Ovary (tissue), 9 donors: ENCODE results near the gene SLC38A10. TPM values are rescaled to one million over a fixed set of nuclear protein-coding genes. Genes with fewer than 3 reads are reported as not detected.
A peak's percentile ranks its signal among the peaks of the same experiment; 100 is the strongest.

ENCODE experiments used
- DNase-seq, 5 donors: peaks; one replicate each; pipeline ENCODE4 v3.0.0-alpha.2; 2019 to 2020
- H3K27ac ChIP-seq, 2 donors: fragments of 200-600 bp; one replicate each; pipeline versions ENCODE4 v1.5.1 to v1.8.0; 2019 to 2022
- H3K27me3 ChIP-seq: fragments of 200-600 bp; one replicate; pipeline ENCODE4 v1.8.0; 2022
- H3K36me3 ChIP-seq: fragments of 200-600 bp; sonication (generic); one replicate; pipeline ENCODE4 v1.5.1; 2019
- H3K4me1 ChIP-seq: one replicate; pipeline ENCODE4 v1.8.1; 2013; ENCODE audit warnings: mild to moderate bottlenecking, moderate library complexity; ENCODE audit not compliant: insufficient read depth
- H3K4me3 ChIP-seq: fragments of 200-600 bp; sonication (generic); one replicate; pipeline ENCODE4 v1.5.1; 2017
- H3K9me3 ChIP-seq, 2 donors: fragments of 200-600 bp in 1 of 2; sonication (generic) in 1 of 2; one replicate each; pipeline versions ENCODE4 v1.5.1 to v1.8.1; 2013 to 2019; ENCODE audit warnings: mild to moderate bottlenecking in 1 of 2, moderate library complexity in 1 of 2
- CTCF ChIP-seq, 3 donors: fragments of 450-650 bp in 2 of 3; fragments of 200-600 bp in 1 of 3; IDR thresholded peaks; one replicate each; pipeline versions ENCODE4 v1.5.1 to v1.8.0; 2016 to 2022; ENCODE audit warnings: antibody characterized with exemption in 3 of 3, mild to moderate bottlenecking in 1 of 3
- EP300 ChIP-seq: sonication (generic); formaldehyde crosslinking; IDR thresholded peaks from one replicate; pipeline ENCODE4 v1.6.1; 2017; ENCODE audit warnings: antibody characterized with exemption
- POLR2A ChIP-seq: fragments of 450-650 bp; IDR thresholded peaks from one replicate; pipeline ENCODE4 v1.6.1; 2017; ENCODE audit warnings: antibody characterized with exemption, mild to moderate bottlenecking, moderate library complexity
- WGBS, 3 donors: extraction: QIAGEN DNeasy Blood & Tissue Kit in 1 of 3; methylation state at CpG; one replicate each; pipeline versions ENCODE4 v1.1.5 to v1.1.7; 2013 to 2017; 5-methylcytosine and 5-hydroxymethylcytosine counted together
- intact Hi-C, 4 donors: fragments of 100-400 bp; cut with DNase I; formaldehyde crosslinking; loops; one replicate each; pipeline versions ENCODE4 v1.11.0 to v1.15.1; 2022 to 2023
- polyA plus RNA-seq, 2 donors: library from polyadenylated mRNA; stranded (reverse); fragments of 200-250 nt in 1 of 2; fragments of 350-450 nt in 1 of 2; fragmentation: Illumina TruSeq in 1 of 2; extraction: RNeasy Lipid Tissue Mini Kit (QIAGEN cat#74804) in 1 of 2; gene quantifications; one replicate each; pipeline ENCODE4 v1.2.3, GENCODE V29; 2013 to 2014
- total RNA-seq, 7 donors: library from RNA; depleted of rRNA in 2 of 7; stranded (reverse); fragments of >200 nt in 2 of 7; fragmentation: NEBNext Ultra II Directional in 3 of 7; extraction: Animal tissue kit (Norgen Biotek cat#: 25700) in 3 of 7; gene quantifications; one replicate each; pipeline versions ENCODE4 v1.1.0 to v1.2.4, GENCODE V29; 2016 to 2023
- donor health status: DM: no; HTN: no; CAD: no; lungs with moderate emphysema.
- donor health status: DM: no; HTN: no; CAD: no.
- donor health status: Bipolar disorder and iron deficiency.
- donor health status: DM: yes; HTN: yes; CAD: no.
- donor health status: DM: no; HTN: no; CAD: no.
- donor health status: DM: yes; HTN: yes; CAD: no.

SLC38A10 gene
- total and polyA plus RNA-seq, 9 donors, result 11.5 to 75.7 (median 64.3) TPM

- intact Hi-C loops, result loop anchor here in 1 of 4 donors (10.0 kb wide), 1 partner anchor 99 kb away; the partner anchor contains the start of gene BAHCC1
- Histone ChIP-seq H3K9me3 (no peaks in the 10 kb centered on the region), H3K36me3 (no peaks in the 10 kb centered on the region), H3K4me1 (peaks cover 4% of the 10 kb centered on the region), H3K27ac (peak overlapping the region; percentile 83 to 92), H3K4me3 (peak overlapping the region; percentile 65), H3K27me3 (no peaks in the 10 kb centered on the region)
- TF ChIP-seq CTCF (IDR thresholded peaks at IDR 0.05) (peak in 2 of 3 donors; percentile 15 to 38), POLR2A (no peak)
- WGBS, 3 donors, result 12 to 23% (median 15%) methylated on average over 22 of the region's 22 CpGs
- DNase-seq, result no peak
Observed at GRCh38 chr17:81295676-81296381, 722 bp upstream of the SLC38A10 start.

GRCh38 chr17:81294512-81295030, 536 bp downstream of the SLC38A10 start:
- Histone ChIP-seq H3K9me3 (no peaks in the 10 kb centered on the region), H3K4me3 (peak overlapping the region; percentile 65), H3K27ac (peak overlapping the region; percentile 83 to 92), H3K36me3 (no peaks in the 10 kb centered on the region), H3K27me3 (no peaks in the 10 kb centered on the region), H3K4me1 (peaks cover 4% of the 10 kb centered on the region)
- peak in 4 of 5 donors; percentile 40 to 68 (median 52) for DNase-seq
- WGBS, 3 donors, result 0 to 1% (median 1%) methylated on average over 39 to 48 of the region's 48 CpGs
- no peak for TF ChIP-seq POLR2A
- no peak for TF ChIP-seq EP300
- TF ChIP-seq CTCF (IDR thresholded peaks at IDR 0.05), result no peak
- intact Hi-C loops, result loop anchor here in 1 of 4 donors (5.0 to 10.0 kb wide), 2 partner anchors 100 to 188 kb away; partner anchors contain the start of gene BAHCC1

- H3K4me1 ChIP-seq, result peaks cover 4% of the 10 kb centered on the region
- 67 to 81% (median 70%) methylated on average over 12 of the region's 12 CpGs for WGBS, 3 donors
- peak overlapping the region in 1 of 2 donors; percentile 20 for H3K27ac ChIP-seq
Observed at GRCh38 chr17:81292450-81292849, 2.7 kb downstream of the SLC38A10 start.

GRCh38 chr17:81291662-81292061, 3.4 kb downstream of the SLC38A10 start:
- peaks cover 4% of the 10 kb centered on the region for H3K4me1 ChIP-seq
- 66 to 70% (median 67%) methylated on average over 16 of the region's 16 CpGs for WGBS, 3 donors
- no peaks in the 10 kb centered on the region for H3K9me3 ChIP-seq
- no peaks in the 10 kb centered on the region for H3K36me3 ChIP-seq
- H3K27ac ChIP-seq, result peak overlapping the region in 1 of 2 donors; percentile 20
- TF ChIP-seq EP300 (no peak), POLR2A (no peak), CTCF (IDR thresholded peaks at IDR 0.05) (peak in 2 of 3 donors; percentile 14 to 15)
- DNase-seq, result peak in 3 of 5 donors; percentile 56 to 74 (median 62)
- no peak overlapping the region for H3K4me3 ChIP-seq
- H3K27me3 ChIP-seq, result no peaks in the 10 kb centered on the region
- intact Hi-C loops, result loop anchor here in 1 of 4 donors (5.0 to 10.0 kb wide), 2 partner anchors 103 to 191 kb away; partner anchors contain the start of gene BAHCC1

More at GRCh38 chr17:81292450-81292849, 2.7 kb downstream of the SLC38A10 start:
- H3K4me3 ChIP-seq, result no peak overlapping the region
- TF ChIP-seq POLR2A (no peak), CTCF (IDR thresholded peaks at IDR 0.05) (no peak), EP300 (no peak)
- H3K27me3 ChIP-seq, result no peaks in the 10 kb centered on the region
- H3K36me3 ChIP-seq, result no peaks in the 10 kb centered on the region
- intact Hi-C loops, result loop anchor here in 1 of 4 donors (5.0 to 10.0 kb wide), 2 partner anchors 102 to 190 kb away; partner anchors contain the start of gene BAHCC1
- H3K9me3 ChIP-seq, result no peaks in the 10 kb centered on the region
- DNase-seq, result no peak
